ENCODE results near the gene USF1.

DNA sequence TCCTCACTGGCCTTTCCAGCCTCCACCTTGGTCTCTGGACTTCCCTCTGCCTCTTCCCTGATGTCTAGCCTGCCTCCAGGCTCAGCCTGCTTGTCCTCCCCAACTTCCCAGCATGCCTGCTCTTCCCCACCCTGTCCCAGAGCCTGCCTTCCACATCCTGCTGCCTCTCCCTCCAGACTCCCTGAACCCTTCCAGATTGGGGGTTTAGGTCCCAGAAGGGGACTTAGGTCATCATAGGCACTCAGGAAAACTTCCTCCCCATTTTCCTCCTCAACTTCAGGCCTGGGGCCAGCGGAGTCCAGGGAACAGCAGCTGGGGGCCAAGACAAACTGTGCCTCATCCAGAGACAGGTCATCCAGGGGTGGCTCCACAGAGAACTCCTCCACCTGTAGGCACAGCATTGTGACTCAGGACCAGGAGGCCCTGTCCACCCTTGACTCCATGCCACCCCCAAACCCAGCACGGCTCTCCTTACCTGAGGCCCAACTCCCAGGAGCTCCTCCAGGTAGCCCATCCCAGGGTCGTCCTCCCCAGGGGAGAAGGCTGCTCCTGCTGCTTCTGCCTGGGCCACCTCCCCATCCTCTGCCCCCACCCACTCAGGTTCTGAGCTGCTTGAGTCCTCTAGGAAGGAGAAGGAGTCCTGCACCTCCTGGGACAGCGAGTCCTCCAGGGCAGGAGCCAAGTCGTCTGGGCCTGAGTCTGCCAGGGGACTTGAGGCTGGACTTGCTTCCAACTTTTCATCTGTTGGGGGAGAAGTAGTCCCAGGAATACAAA lies 3.4 kb upstream of the USF1 start:
- TF ChIP-seq, protein P1, sequence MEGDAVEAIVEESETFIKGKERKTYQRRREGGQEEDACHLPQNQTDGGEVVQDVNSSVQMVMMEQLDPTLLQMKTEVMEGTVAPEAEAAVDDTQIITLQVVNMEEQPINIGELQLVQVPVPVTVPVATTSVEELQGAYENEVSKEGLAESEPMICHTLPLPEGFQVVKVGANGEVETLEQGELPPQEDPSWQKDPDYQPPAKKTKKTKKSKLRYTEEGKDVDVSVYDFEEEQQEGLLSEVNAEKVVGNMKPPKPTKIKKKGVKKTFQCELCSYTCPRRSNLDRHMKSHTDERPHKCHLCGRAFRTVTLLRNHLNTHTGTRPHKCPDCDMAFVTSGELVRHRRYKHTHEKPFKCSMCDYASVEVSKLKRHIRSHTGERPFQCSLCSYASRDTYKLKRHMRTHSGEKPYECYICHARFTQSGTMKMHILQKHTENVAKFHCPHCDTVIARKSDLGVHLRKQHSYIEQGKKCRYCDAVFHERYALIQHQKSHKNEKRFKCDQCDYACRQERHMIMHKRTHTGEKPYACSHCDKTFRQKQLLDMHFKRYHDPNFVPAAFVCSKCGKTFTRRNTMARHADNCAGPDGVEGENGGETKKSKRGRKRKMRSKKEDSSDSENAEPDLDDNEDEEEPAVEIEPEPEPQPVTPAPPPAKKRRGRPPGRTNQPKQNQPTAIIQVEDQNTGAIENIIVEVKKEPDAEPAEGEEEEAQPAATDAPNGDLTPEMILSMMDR (IDR thresholded peaks at IDR 0.05 in 8 of 11, conservative IDR thresholded peaks at IDR 0.05 in 3 of 11) = no peak
- no peak for TF ChIP-seq POLR2A (IDR thresholded peaks at IDR 0.05)
- peak; percentile 4 to 70 (median 32) for TF ChIP-seq POLR2AphosphoS5 (IDR thresholded peaks at IDR 0.05)

Measured in spleen (tissue), 7 donors.